Neural progenitor cell (in vitro differentiated cells): Measurements from ENCODE around the gene RHOG. TPM values are rescaled to one million over a fixed set of nuclear protein-coding genes. Genes with fewer than 3 reads are reported as not detected.

Source experiments
- DNase-seq: peaks from one replicate; pipeline ENCODE4 v3.0.0-alpha.2; 2016; ENCODE audit warnings: low spot score
- H2AFZ ChIP-seq: fragments of 200-600 bp; sonication (generic); replicated peaks from 2 replicates; pipeline ENCODE4 v1.6.1; 2016; ENCODE audit warnings: antibody characterized with exemption
- H3F3A ChIP-seq: fragments of 200-600 bp; sonication (generic); 2 replicates; pipeline ENCODE4 v1.6.1; 2016; ENCODE audit warnings: antibody characterized with exemption, low read depth
- H3K27ac ChIP-seq: fragments of 200-600 bp; sonication (generic); 2 replicates; pipeline ENCODE4 v1.5.1; 2016; ENCODE audit warnings: mild to moderate bottlenecking
- H3K27me3 ChIP-seq: fragments of 200-600 bp; sonication (generic); 2 replicates; pipeline ENCODE4 v1.6.1; 2016; ENCODE audit warnings: mild to moderate bottlenecking, moderate library complexity
- H3K36me3 ChIP-seq: fragments of 200-600 bp; sonication (generic); 2 replicates; pipeline ENCODE4 v1.5.1; 2016
- H3K4me1 ChIP-seq: fragments of 200-600 bp; sonication (generic); 2 replicates; pipeline ENCODE4 v1.6.1; 2016; ENCODE audit warnings: mixed run types
- H3K4me2 ChIP-seq: fragments of 200-600 bp; sonication (generic); 2 replicates; pipeline ENCODE4 v1.6.1; 2016
- H3K4me3 ChIP-seq: fragments of 200-600 bp; sonication (generic); 2 replicates; pipeline ENCODE4 v1.5.1; 2016
- H3K79me2 ChIP-seq: fragments of 200-600 bp; sonication (generic); 2 replicates; pipeline ENCODE4 v1.6.1; 2016; ENCODE audit warnings: low read depth
- H3K9ac ChIP-seq: fragments of 200-600 bp; sonication (generic); 2 replicates; pipeline ENCODE4 v1.6.1; 2016
- H3K9me3 ChIP-seq: fragments of 200-600 bp; sonication (generic); 2 replicates; pipeline ENCODE4 v1.5.1; 2016; ENCODE audit warnings: low read depth
- H4K20me1 ChIP-seq: fragments of 200-600 bp; sonication (generic); 2 replicates; pipeline ENCODE4 v1.6.1; 2016; ENCODE audit warnings: low read depth
- H3K27ac Mint-ChIP-seq: 3 replicates; pipeline ENCODE4 v1.8.0; 2021; ENCODE audit warnings: mixed read lengths
- H3K27me3 Mint-ChIP-seq: 2 replicates; pipeline ENCODE4 v1.8.0; 2022; ENCODE audit warnings: low read depth, mild to moderate bottlenecking, inconsistent platforms, moderate library complexity, mixed read lengths; ENCODE audit not compliant: insufficient read depth
- H3K36me3 Mint-ChIP-seq: 3 replicates; pipeline ENCODE4 v1.8.0; 2021; ENCODE audit warnings: mixed read lengths
- H3K4me1 Mint-ChIP-seq: 3 replicates; pipeline ENCODE4 v1.8.0; 2021; ENCODE audit warnings: mixed read lengths
- H3K4me3 Mint-ChIP-seq: 3 replicates; pipeline ENCODE4 v1.8.0; 2021; ENCODE audit warnings: mild to moderate bottlenecking, moderate library complexity, mixed read lengths
- H3K9me3 Mint-ChIP-seq: 3 replicates; pipeline ENCODE4 v1.8.0; 2020; ENCODE audit warnings: mixed read lengths
- EZH2 ChIP-seq: fragments of 200-600 bp; sonication (generic); IDR thresholded peaks from 2 replicates; pipeline ENCODE4 v1.6.1; 2017; ENCODE audit warnings: antibody characterized with exemption, mild to moderate bottlenecking, moderate library complexity
- EZH2phosphoT487 ChIP-seq: fragments of 200-600 bp; sonication (generic); IDR thresholded peaks from 2 replicates; pipeline ENCODE4 v1.6.1; 2017; ENCODE audit warnings: antibody characterized with exemption
- total RNA-seq: library from RNA; depleted of rRNA; stranded (reverse); fragments of >200 nt; gene quantifications from 2 replicates; pipeline ENCODE4 v1.2.3, GENCODE V29; 2015; ENCODE audit warnings: low replicate concordance
- TF ChIP-seq, protein P1 (sequence below): fragments of 200-600 bp; sonication (generic); IDR thresholded peaks from 2 replicates; pipeline ENCODE4 v1.5.1; 2017; ENCODE audit warnings: antibody characterized with exemption, mild to moderate bottlenecking

The RHOG gene
- total RNA-seq, 1 donor from 2014 or later = 5.9 TPM

GRCh38 chr11:3808861-3809623, 31.7 kb downstream of the RHOG start:
- Mint-ChIP-seq H3K27me3 (peaks cover 2% of the 10 kb centered on the region), H3K36me3 (no peaks in the 10 kb centered on the region), H3K4me3 (peak overlapping the region; percentile 98), H3K4me1 (peaks cover 13% of the 10 kb centered on the region), H3K27ac (no peak overlapping the region), H3K9me3 (no peaks in the 10 kb centered on the region)
- Histone ChIP-seq H3K27me3 (no peaks in the 10 kb centered on the region), H4K20me1 (no peaks in the 10 kb centered on the region), H3K9me3 (no peaks in the 10 kb centered on the region), H3K4me2 (peak overlapping the region; percentile 95), H3K9ac (no peak overlapping the region), H3K27ac (no peak overlapping the region), H2AFZ (peak overlapping the region; percentile 95), H3K36me3 (no peaks in the 10 kb centered on the region), H3K79me2 (no peaks in the 10 kb centered on the region), H3F3A (peaks cover 5% of the 10 kb centered on the region), H3K4me3 (peak overlapping the region; percentile 78), H3K4me1 (peaks cover 4% of the 10 kb centered on the region)
- peak; percentile 27 for DNase-seq
- TF ChIP-seq EZH2phosphoT487 (no peak), EZH2 (no peak)
- TF ChIP-seq, protein P1, sequence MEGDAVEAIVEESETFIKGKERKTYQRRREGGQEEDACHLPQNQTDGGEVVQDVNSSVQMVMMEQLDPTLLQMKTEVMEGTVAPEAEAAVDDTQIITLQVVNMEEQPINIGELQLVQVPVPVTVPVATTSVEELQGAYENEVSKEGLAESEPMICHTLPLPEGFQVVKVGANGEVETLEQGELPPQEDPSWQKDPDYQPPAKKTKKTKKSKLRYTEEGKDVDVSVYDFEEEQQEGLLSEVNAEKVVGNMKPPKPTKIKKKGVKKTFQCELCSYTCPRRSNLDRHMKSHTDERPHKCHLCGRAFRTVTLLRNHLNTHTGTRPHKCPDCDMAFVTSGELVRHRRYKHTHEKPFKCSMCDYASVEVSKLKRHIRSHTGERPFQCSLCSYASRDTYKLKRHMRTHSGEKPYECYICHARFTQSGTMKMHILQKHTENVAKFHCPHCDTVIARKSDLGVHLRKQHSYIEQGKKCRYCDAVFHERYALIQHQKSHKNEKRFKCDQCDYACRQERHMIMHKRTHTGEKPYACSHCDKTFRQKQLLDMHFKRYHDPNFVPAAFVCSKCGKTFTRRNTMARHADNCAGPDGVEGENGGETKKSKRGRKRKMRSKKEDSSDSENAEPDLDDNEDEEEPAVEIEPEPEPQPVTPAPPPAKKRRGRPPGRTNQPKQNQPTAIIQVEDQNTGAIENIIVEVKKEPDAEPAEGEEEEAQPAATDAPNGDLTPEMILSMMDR = peak; percentile 35

DNA sequence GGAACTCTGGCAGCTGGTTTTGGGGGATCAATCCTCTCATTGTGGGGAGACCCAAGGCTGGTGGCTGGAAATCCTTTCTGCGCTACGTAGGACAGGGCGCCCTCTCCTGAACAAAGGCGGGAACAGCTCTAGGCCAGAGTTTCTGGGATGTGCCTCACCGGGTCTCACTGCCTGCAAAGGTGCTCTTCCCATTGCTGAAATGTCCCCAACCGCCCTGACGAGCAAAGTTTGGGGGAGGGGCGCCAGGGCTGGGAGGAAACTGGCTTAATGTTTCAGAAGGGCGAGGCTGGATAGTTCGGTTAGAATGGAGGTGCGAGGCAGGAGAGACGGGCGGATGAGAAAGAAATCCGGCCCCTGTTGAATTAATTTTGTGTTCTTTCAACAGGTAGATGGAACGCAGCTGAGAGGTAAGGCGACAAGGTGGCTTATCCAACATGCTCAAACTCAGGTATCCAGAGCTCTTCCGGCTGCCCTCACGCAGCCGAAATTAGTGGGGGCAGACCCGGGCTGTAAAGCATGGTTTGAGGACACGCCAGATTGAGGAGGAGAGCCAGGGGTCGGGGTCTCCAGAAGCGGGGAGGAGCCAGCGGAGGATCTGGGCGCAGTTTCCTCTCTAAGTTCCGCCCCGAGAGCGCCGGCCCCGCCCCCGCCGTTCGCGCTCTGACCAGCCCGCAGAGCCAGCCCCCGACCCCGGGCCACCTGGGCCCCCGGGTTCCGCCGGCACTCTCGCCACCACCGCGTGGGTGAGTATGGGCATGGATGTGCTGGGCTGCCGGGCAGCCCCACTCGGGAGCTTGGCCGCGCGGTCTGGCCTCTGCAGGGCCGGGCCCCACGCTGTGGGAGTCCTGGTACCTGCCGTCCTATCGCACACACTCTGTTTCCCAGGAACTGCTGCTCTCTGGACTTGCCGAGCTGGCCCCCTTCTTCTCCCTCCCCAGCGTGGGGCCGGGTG, 32.6 kb downstream of the RHOG start, which contains the start of gene PGAP2:
Gene PGAP2 (plus strand): TSS at position 652 of the 952 bp plus-strand sequence. CDS start 2,700 bp downstream, outside the sequence.
- H3K4me1 Mint-ChIP-seq = peaks cover 13% of the 10 kb centered on the region
- peak; percentile 91 for DNase-seq
- H3K27ac ChIP-seq = no peak within 1 kb of the TSS

DNA sequence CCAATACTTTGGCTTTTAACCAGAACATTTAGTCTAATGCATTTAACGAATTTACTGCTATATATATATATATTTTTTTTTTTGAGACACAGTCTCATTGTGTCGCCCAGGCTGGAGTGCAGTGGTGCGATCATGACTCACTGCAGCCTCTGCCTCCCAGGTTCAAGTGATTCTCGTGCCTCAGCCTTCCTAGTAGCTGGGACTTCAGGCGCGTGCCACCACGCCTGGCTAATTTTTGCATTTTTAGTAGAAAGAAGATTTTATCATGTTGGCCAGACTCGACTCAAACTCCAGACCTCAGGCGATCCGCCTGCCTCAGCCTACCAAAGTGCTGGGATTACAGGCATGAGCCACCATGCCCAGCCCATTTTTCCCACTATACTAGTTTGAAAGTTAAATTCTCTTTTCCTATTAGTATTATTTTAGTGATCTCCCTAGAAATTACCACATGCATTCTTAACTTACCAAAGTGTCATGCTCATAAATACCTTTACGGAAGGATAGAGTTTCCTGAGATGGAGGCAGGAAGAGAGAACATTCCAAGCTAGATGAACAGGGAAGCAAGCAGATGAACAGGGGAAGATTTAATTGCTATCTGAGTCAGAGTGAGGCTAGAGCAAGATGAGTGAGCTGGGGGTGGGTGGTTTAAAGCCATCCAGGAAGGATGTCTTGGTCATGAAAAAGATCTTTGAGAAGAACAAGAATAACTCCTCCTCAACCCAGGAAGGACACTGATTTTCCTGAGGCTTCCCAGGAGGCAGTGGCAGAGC, 36.8 kb downstream of the RHOG start:
- Mint-ChIP-seq H3K27ac (no peak overlapping the region), H3K27me3 (peaks cover 2% of the 10 kb centered on the region), H3K4me3 (no peak overlapping the region), H3K9me3 (no peaks in the 10 kb centered on the region), H3K36me3 (no peaks in the 10 kb centered on the region), H3K4me1 (peaks cover 8% of the 10 kb centered on the region)
- Histone ChIP-seq H3F3A (peaks cover 10% of the 10 kb centered on the region), H3K4me3 (no peak overlapping the region), H3K27ac (no peak overlapping the region), H4K20me1 (no peaks in the 10 kb centered on the region), H3K9ac (no peak overlapping the region), H3K4me1 (peaks cover 2% of the 10 kb centered on the region), H3K4me2 (no peak overlapping the region), H2AFZ (no peak overlapping the region), H3K36me3 (no peaks in the 10 kb centered on the region), H3K9me3 (no peaks in the 10 kb centered on the region), H3K27me3 (no peaks in the 10 kb centered on the region), H3K79me2 (no peaks in the 10 kb centered on the region)
- no peak for DNase-seq
- TF ChIP-seq, protein P1 = no peak
- no peak for TF ChIP-seq EZH2phosphoT487
- no peak for TF ChIP-seq EZH2

More for the DNA sequence above, 32.6 kb downstream of the RHOG start, which contains the start of gene PGAP2:
- Histone ChIP-seq H3K36me3 (no peaks in the 10 kb centered on the region), H3K9ac (no peak within 1 kb of the TSS), H3K4me2 (peak within 1 kb of the TSS; percentile 95), H3K4me3 (peak within 1 kb of the TSS; percentile 78), H3K27me3 (no peaks in the 10 kb centered on the region), H4K20me1 (no peaks in the 10 kb centered on the region), H3K4me1 (peaks cover 4% of the 10 kb centered on the region), H3K9me3 (no peaks in the 10 kb centered on the region), H3F3A (peaks cover 5% of the 10 kb centered on the region), H3K79me2 (no peaks in the 10 kb centered on the region), H2AFZ (peak within 1 kb of the TSS; percentile 95)
- H3K4me3 Mint-ChIP-seq = peak within 1 kb of the TSS; percentile 98
- TF ChIP-seq, protein P1 = peak; percentile 76
- TF ChIP-seq EZH2phosphoT487 (no peak), EZH2 (no peak)
- no peaks in the 10 kb centered on the region for H3K36me3 Mint-ChIP-seq
- H3K27ac Mint-ChIP-seq = no peak within 1 kb of the TSS
- H3K9me3 Mint-ChIP-seq = no peaks in the 10 kb centered on the region
- H3K27me3 Mint-ChIP-seq = peaks cover 2% of the 10 kb centered on the region
